Activated T-helper 1 cell treated with anti-CD3 and anti-CD28 coated beads, Interleukin-12 subunit alpha, Interleukin-12 subunit beta, Interleukin-2, Interleukin-4 antibody, amounts not matched to agents 30 ng/mL and 10 ng/mL and 1 ng/mL, durations not matched to agents 14 hours and 24 hours and 36 hours (primary cell): Measurements from ENCODE around the gene SLC39A11. TPM values are rescaled to one million over a fixed set of nuclear protein-coding genes. Genes with fewer than 3 reads are reported as not detected.
"Not testable (repeated sequence)": the region's sequence is repeated elsewhere in the genome, so short reads cannot be mapped to it uniquely, and the experiment has no call there.

Experiments
- DNase-seq: peaks from one replicate; pipeline ENCODE4 v3.0.0; 2021; ENCODE audit warnings: low spot score
- H3K27ac Mint-ChIP-seq: one replicate; pipeline ENCODE4 v1.8.0; 2021; ENCODE audit warnings: mild to moderate bottlenecking, mixed read lengths
- H3K27me3 Mint-ChIP-seq: one replicate; pipeline ENCODE4 v1.8.0; 2022; ENCODE audit warnings: mild to moderate bottlenecking, moderate library complexity, mixed read lengths; ENCODE audit not compliant: insufficient read depth
- H3K36me3 Mint-ChIP-seq: one replicate; pipeline ENCODE4 v1.8.0; 2021; ENCODE audit warnings: low read depth, mixed read lengths
- H3K4me1 Mint-ChIP-seq: one replicate; pipeline ENCODE4 v1.8.0; 2021; ENCODE audit warnings: low read depth, mixed read lengths
- H3K4me3 Mint-ChIP-seq: one replicate; pipeline ENCODE4 v1.8.0; 2021; ENCODE audit warnings: mild to moderate bottlenecking, moderate library complexity, mixed read lengths
- H3K9me3 Mint-ChIP-seq: one replicate; pipeline ENCODE4 v1.8.0; 2021; ENCODE audit warnings: mixed read lengths
- intact Hi-C: fragments of 100-400 bp; cut with micrococcal nuclease; formaldehyde crosslinking; loops from one replicate; pipeline ENCODE4 v1.15.1; 2024
- total RNA-seq: library from RNA; stranded (reverse); gene quantifications from 2 replicates; pipeline ENCODE4 v1.2.3, GENCODE V29; 2022

The SLC39A11 gene
- total RNA-seq, 1 donor from 2014 or later: 20.9 TPM

GRCh38 chr17:72644492-72644891, 448.0 kb downstream of the SLC39A11 start:
- Mint-ChIP-seq H3K9me3 (no peaks in the 10 kb centered on the region), H3K4me1 (no peaks in the 10 kb centered on the region), H3K4me3 (no peak overlapping the region), H3K36me3 (no peaks in the 10 kb centered on the region), H3K27me3 (peaks cover 2% of the 10 kb centered on the region), H3K27ac (no peak overlapping the region)
- DNase-seq: no peak
- intact Hi-C loops: no loop called here

GRCh38 chr17:72643575-72644216, 448.8 kb downstream of the SLC39A11 start:
- DNase-seq: no peak
- H3K4me1 Mint-ChIP-seq: no peaks in the 10 kb centered on the region
- intact Hi-C loops: no loop called here
- peaks cover 2% of the 10 kb centered on the region for H3K27me3 Mint-ChIP-seq
- H3K36me3 Mint-ChIP-seq: no peaks in the 10 kb centered on the region
- H3K27ac Mint-ChIP-seq: no peak overlapping the region
- H3K9me3 Mint-ChIP-seq: no peaks in the 10 kb centered on the region
- no peak overlapping the region for H3K4me3 Mint-ChIP-seq

- no peak for DNase-seq
- H3K27me3 Mint-ChIP-seq: peaks cover 2% of the 10 kb centered on the region
- H3K36me3 Mint-ChIP-seq: no peaks in the 10 kb centered on the region
- no peak overlapping the region for H3K4me3 Mint-ChIP-seq
- intact Hi-C loops: no loop called here
- no peaks in the 10 kb centered on the region for H3K4me1 Mint-ChIP-seq
- H3K9me3 Mint-ChIP-seq: no peaks in the 10 kb centered on the region
- H3K27ac Mint-ChIP-seq: no peak overlapping the region
Observed at GRCh38 chr17:72642720-72643119, 449.8 kb downstream of the SLC39A11 start.

- no peak for DNase-seq
- H3K27ac Mint-ChIP-seq: no peak overlapping the region
- H3K4me1 Mint-ChIP-seq: no peaks in the 10 kb centered on the region
- peaks cover 5% of the 10 kb centered on the region for H3K27me3 Mint-ChIP-seq
- no peaks in the 10 kb centered on the region for H3K36me3 Mint-ChIP-seq
- no peak overlapping the region for H3K4me3 Mint-ChIP-seq
- intact Hi-C loops: no loop called here
- H3K9me3 Mint-ChIP-seq: no peaks in the 10 kb centered on the region
Observed at GRCh38 chr17:72640415-72641165, 451.9 kb downstream of the SLC39A11 start.

GRCh38 chr17:72639711-72640110, 452.8 kb downstream of the SLC39A11 start:
- Mint-ChIP-seq H3K27ac (no peak overlapping the region), H3K36me3 (no peaks in the 10 kb centered on the region), H3K27me3 (peaks cover 5% of the 10 kb centered on the region), H3K4me3 (no peak overlapping the region), H3K4me1 (peaks cover 8% of the 10 kb centered on the region), H3K9me3 (no peaks in the 10 kb centered on the region)
- intact Hi-C loops: no loop called here
- no peak for DNase-seq

- intact Hi-C loops, H3K4me3 Mint-ChIP-seq, DNase-seq, H3K27me3 Mint-ChIP-seq, H3K9me3 Mint-ChIP-seq, H3K27ac Mint-ChIP-seq, H3K36me3 Mint-ChIP-seq: not testable (repeated sequence)
- peaks cover 14% of the 10 kb centered on the region for H3K4me1 Mint-ChIP-seq
Observed at GRCh38 chr17:72638932-72639331, 453.6 kb downstream of the SLC39A11 start.

- Mint-ChIP-seq H3K27ac (no peak overlapping the region), H3K27me3 (peaks cover 3% of the 10 kb centered on the region), H3K4me1 (peaks cover 14% of the 10 kb centered on the region), H3K36me3 (no peaks in the 10 kb centered on the region), H3K4me3 (no peak overlapping the region), H3K9me3 (no peaks in the 10 kb centered on the region)
- no peak for DNase-seq
- intact Hi-C loops: no loop called here
Observed at GRCh38 chr17:72635034-72635635, 457.4 kb downstream of the SLC39A11 start.

- Mint-ChIP-seq H3K9me3 (no peaks in the 10 kb centered on the region), H3K27me3 (peaks cover 3% of the 10 kb centered on the region), H3K36me3 (no peaks in the 10 kb centered on the region), H3K4me3 (no peak overlapping the region), H3K4me1 (peaks cover 14% of the 10 kb centered on the region), H3K27ac (no peak overlapping the region)
- intact Hi-C loops: no loop called here
- no peak for DNase-seq
Observed at GRCh38 chr17:72634621-72635020, 457.9 kb downstream of the SLC39A11 start.

GRCh38 chr17:72631949-72632684, 460.4 kb downstream of the SLC39A11 start:
- H3K27ac Mint-ChIP-seq: no peak overlapping the region
- H3K9me3 Mint-ChIP-seq: no peaks in the 10 kb centered on the region
- H3K36me3 Mint-ChIP-seq: no peaks in the 10 kb centered on the region
- intact Hi-C loops: no loop called here
- DNase-seq: no peak
- H3K4me3 Mint-ChIP-seq: no peak overlapping the region
- H3K27me3 Mint-ChIP-seq: peaks cover 18% of the 10 kb centered on the region
- H3K4me1 Mint-ChIP-seq: peaks cover 14% of the 10 kb centered on the region

GRCh38 chr17:72631568-72631948, 460.9 kb downstream of the SLC39A11 start:
- Mint-ChIP-seq H3K9me3 (peaks cover 2% of the 10 kb centered on the region), H3K36me3 (no peaks in the 10 kb centered on the region), H3K27ac (no peak overlapping the region), H3K27me3 (peaks cover 19% of the 10 kb centered on the region), H3K4me1 (peaks cover 14% of the 10 kb centered on the region), H3K4me3 (no peak overlapping the region)
- intact Hi-C loops: no loop called here
- DNase-seq: no peak

GRCh38 chr17:72624652-72625051, 467.8 kb downstream of the SLC39A11 start:
- no peak overlapping the region for H3K27ac Mint-ChIP-seq
- H3K36me3 Mint-ChIP-seq: no peaks in the 10 kb centered on the region
- intact Hi-C loops: no loop called here
- H3K4me1 Mint-ChIP-seq: no peaks in the 10 kb centered on the region
- H3K4me3 Mint-ChIP-seq: no peak overlapping the region
- DNase-seq: no peak
- H3K27me3 Mint-ChIP-seq: peaks cover 46% of the 10 kb centered on the region
- peaks cover 18% of the 10 kb centered on the region for H3K9me3 Mint-ChIP-seq

- Mint-ChIP-seq H3K27ac (no peak overlapping the region), H3K9me3 (peaks cover 18% of the 10 kb centered on the region), H3K4me3 (no peak overlapping the region), H3K4me1 (no peaks in the 10 kb centered on the region), H3K27me3 (peaks cover 47% of the 10 kb centered on the region), H3K36me3 (no peaks in the 10 kb centered on the region)
- no peak for DNase-seq
- intact Hi-C loops: no loop called here
Observed at GRCh38 chr17:72624226-72624625, 468.3 kb downstream of the SLC39A11 start.
